HepG2 (cell line): ENCODE results near the gene NAT14. TPM values are rescaled to one million over a fixed set of nuclear protein-coding genes. Genes with fewer than 3 reads are reported as not detected.

Experiments
- HNRNPK ChIP-seq: fragments of 200-400 bp; formaldehyde crosslinking; IDR thresholded peaks from 2 replicates; pipeline ENCODE4 v1.6.1; 2018; ENCODE audit warnings: low read length, low read depth, moderate library complexity, mild to moderate bottlenecking; ENCODE audit not compliant: poor library complexity, severe bottlenecking
- HNRNPL ChIP-seq: fragments of 200-400 bp; formaldehyde crosslinking; IDR thresholded peaks from 2 replicates; pipeline ENCODE4 v1.6.1; 2017; ENCODE audit warnings: mild to moderate bottlenecking, low read depth, low read length
- IKZF4 ChIP-seq: sonication (generic); formaldehyde crosslinking; IDR thresholded peaks from 2 replicates; pipeline ENCODE4 v1.5.1; 2020; ENCODE audit warnings: borderline replicate concordance, mild to moderate bottlenecking, low read depth, missing genetic modification reagents; ENCODE audit errors: not compliant biosample characterization
- JUNB ChIP-seq: sonication (generic); formaldehyde crosslinking; IDR thresholded peaks from 2 replicates; pipeline ENCODE4 v1.8.0; 2022; ENCODE audit warnings: missing genetic modification reagents, mild to moderate bottlenecking, borderline replicate concordance
- MAF1 ChIP-seq: sonication (generic); formaldehyde crosslinking; IDR thresholded peaks from 2 replicates; pipeline ENCODE4 v1.5.0; 2020; ENCODE audit warnings: missing genetic modification reagents, borderline replicate concordance
- MTA3 ChIP-seq: sonication (generic); formaldehyde crosslinking; IDR thresholded peaks from 2 replicates; pipeline ENCODE4 v1.4.0; 2020; ENCODE audit warnings: missing genetic modification reagents
- NCOA5 ChIP-seq: sonication (generic); formaldehyde crosslinking; IDR thresholded peaks from 2 replicates; pipeline ENCODE4 v1.4.0; 2020; ENCODE audit warnings: missing genetic modification reagents
- NPAS2 ChIP-seq: sonication (generic); formaldehyde crosslinking; IDR thresholded peaks from 2 replicates; pipeline ENCODE4 v1.8.0; 2022; ENCODE audit warnings: mild to moderate bottlenecking, missing genetic modification reagents, borderline replicate concordance
- RAD21 ChIP-seq: fragments of 450-650 bp; formaldehyde crosslinking; IDR thresholded peaks from 2 replicates; pipeline ENCODE4 v1.5.0; 2020; ENCODE audit warnings: mild to moderate bottlenecking
- SNAPC2 ChIP-seq: sonication (generic); formaldehyde crosslinking; IDR thresholded peaks from 2 replicates; pipeline ENCODE4 v1.8.1; 2022; ENCODE audit warnings: mild to moderate bottlenecking, missing genetic modification reagents
- SP2 ChIP-seq: sonication (generic); formaldehyde crosslinking; IDR thresholded peaks from 2 replicates; pipeline ENCODE4 v1.5.1; 2020; ENCODE audit warnings: mild to moderate bottlenecking, missing genetic modification reagents
- SP5 ChIP-seq: IDR thresholded peaks from 2 replicates; pipeline ENCODE4 v1.6.1; 2016; ENCODE audit warnings: low read depth, borderline replicate concordance
- ZC3H4 ChIP-seq: sonication (generic); formaldehyde crosslinking; IDR thresholded peaks from 2 replicates; pipeline ENCODE4 v1.4.0; 2020; ENCODE audit warnings: missing genetic modification reagents, borderline replicate concordance
- ZNF746 ChIP-seq: sonication (generic); formaldehyde crosslinking; IDR thresholded peaks from 2 replicates; pipeline ENCODE4 v1.8.0; 2022; ENCODE audit warnings: mild to moderate bottlenecking, missing genetic modification reagents
- ZNF749 ChIP-seq: sonication (generic); formaldehyde crosslinking; IDR thresholded peaks from 2 replicates; pipeline ENCODE4 v1.8.0; 2022; ENCODE audit warnings: mild to moderate bottlenecking, missing genetic modification reagents, moderate library complexity, borderline replicate concordance
- ZNF776 ChIP-seq: sonication (generic); formaldehyde crosslinking; IDR thresholded peaks from 2 replicates; pipeline ENCODE4 v1.4.0; 2020; ENCODE audit warnings: mild to moderate bottlenecking, missing genetic modification reagents
- ZNF878 ChIP-seq: sonication (generic); formaldehyde crosslinking; IDR thresholded peaks from 2 replicates; pipeline ENCODE4 v1.8.1; 2023; ENCODE audit warnings: mild to moderate bottlenecking, missing genetic modification reagents, moderate library complexity
- polyA plus RNA-seq, 8 experiments: library from polyadenylated mRNA; depleted of rRNA in 3 of 8; stranded (reverse) in 7 of 8; unstranded in 1 of 8; fragments of >200 nt; fragmentation: Illumina TruSeq in 4 of 8; extraction: Trizol in 4 of 8; gene quantifications; 2 replicates each; pipeline versions ENCODE4 v1.2.1 to v1.2.3, GENCODE V29; 2011 to 2016; ENCODE audit warnings: low read depth in 4 of 8, missing spikeins in 1 of 8, mixed read lengths in 1 of 8; ENCODE audit not compliant: insufficient read depth in 1 of 8
- total RNA-seq, 5 experiments: library from RNA; depleted of rRNA; stranded (reverse); fragments of >200 nt; fragmentation: Illumina TruSeq; extraction: Trizol; gene quantifications; 2 replicates each; pipeline ENCODE4 v1.2.3, GENCODE V29; 2016; ENCODE audit warnings: low read depth in 1 of 5
- TF ChIP-seq, protein P1 (sequence below): sonication (generic); formaldehyde crosslinking; IDR thresholded peaks from 2 replicates; pipeline ENCODE4 v1.4.0; 2020; ENCODE audit warnings: missing genetic modification reagents, borderline replicate concordance
- TF ChIP-seq, protein P2 (sequence below): sonication (generic); formaldehyde crosslinking; IDR thresholded peaks from 2 replicates; pipeline ENCODE4 v1.8.0; 2022; ENCODE audit warnings: missing genetic modification reagents, mild to moderate bottlenecking, inconsistent platforms, borderline replicate concordance
- TF ChIP-seq, protein P3 (sequence below): sonication (generic); formaldehyde crosslinking; IDR thresholded peaks from 2 replicates; pipeline ENCODE4 v1.5.1; 2020; ENCODE audit warnings: missing genetic modification reagents, mild to moderate bottlenecking, borderline replicate concordance

Gene NAT14
- total and polyA plus RNA-seq, 2 of the 13 experiments (the other 11 are each of a cell fraction or from before 2014, with no cell fraction given): 20.7 to 22.3 TPM

DNA sequence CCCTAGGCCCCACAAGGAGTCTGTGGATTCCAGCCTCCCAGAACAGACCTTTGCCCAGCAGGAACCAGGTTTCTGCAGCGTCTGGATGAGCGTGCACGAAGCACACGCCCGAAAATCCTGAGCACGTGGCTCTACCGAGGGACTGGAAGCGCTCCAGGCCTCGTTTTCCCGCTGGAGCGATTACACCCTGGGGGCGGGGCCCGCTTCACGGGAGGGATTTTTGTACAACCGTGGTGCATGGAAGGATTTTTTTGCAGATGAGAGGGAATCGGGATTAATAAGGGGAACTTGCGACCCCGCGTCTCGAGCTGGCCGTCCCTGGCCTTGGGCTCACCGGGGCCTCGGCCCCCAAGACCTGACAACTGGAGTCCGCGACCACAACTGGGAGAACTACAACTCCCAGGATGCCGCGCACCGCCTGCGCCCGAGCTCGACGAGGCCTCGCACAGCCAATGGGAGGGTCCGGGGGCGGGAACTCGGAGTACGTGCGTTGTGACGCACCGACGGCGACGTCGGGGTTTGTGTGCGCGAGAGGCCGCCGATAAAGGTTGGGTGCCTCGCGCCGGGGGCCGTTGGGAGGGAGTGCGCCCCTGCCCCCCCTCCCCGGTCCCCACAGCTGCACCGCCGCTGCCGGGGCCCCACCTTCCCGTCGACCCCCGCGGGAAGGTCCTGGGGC lies 8.8 kb upstream of the NAT14 start, which contains the start of gene ZNF628 (continued):
- TF ChIP-seq, protein P1, sequence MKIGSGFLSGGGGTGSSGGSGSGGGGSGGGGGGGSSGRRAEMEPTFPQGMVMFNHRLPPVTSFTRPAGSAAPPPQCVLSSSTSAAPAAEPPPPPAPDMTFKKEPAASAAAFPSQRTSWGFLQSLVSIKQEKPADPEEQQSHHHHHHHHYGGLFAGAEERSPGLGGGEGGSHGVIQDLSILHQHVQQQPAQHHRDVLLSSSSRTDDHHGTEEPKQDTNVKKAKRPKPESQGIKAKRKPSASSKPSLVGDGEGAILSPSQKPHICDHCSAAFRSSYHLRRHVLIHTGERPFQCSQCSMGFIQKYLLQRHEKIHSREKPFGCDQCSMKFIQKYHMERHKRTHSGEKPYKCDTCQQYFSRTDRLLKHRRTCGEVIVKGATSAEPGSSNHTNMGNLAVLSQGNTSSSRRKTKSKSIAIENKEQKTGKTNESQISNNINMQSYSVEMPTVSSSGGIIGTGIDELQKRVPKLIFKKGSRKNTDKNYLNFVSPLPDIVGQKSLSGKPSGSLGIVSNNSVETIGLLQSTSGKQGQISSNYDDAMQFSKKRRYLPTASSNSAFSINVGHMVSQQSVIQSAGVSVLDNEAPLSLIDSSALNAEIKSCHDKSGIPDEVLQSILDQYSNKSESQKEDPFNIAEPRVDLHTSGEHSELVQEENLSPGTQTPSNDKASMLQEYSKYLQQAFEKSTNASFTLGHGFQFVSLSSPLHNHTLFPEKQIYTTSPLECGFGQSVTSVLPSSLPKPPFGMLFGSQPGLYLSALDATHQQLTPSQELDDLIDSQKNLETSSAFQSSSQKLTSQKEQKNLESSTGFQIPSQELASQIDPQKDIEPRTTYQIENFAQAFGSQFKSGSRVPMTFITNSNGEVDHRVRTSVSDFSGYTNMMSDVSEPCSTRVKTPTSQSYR (CRISPR knock-in tag): peak; percentile 61; the same call in 1 of the 2 replicates
- TF ChIP-seq MTA3 (CRISPR knock-in tag) (0 out of 2 replicates have a peak, but pooled peaks have one; percentile 43), ZNF878 (no peak), IKZF4 (CRISPR knock-in tag) (peak; percentile 73), SP5 (CRISPR knock-in tag) (peak; percentile 91), HNRNPK (peak; percentile 93), SNAPC2 (CRISPR knock-in tag) (no peak; the same call in 1 of the 2 replicates), MAF1 (no peak), NCOA5 (CRISPR knock-in tag) (no peak), NPAS2 (CRISPR knock-in tag) (no peak), RAD21 (CRISPR knock-in tag) (no peak; the same call in 1 of the 2 replicates), HNRNPL (no peak), ZNF749 (CRISPR knock-in tag) (0 out of 2 replicates have a peak, but pooled peaks have one; percentile 62), JUNB (CRISPR knock-in tag) (no peak), ZNF776 (CRISPR knock-in tag) (peak; percentile 89), ZC3H4 (peak; percentile 32; the same call in 1 of the 2 replicates), ZNF746 (CRISPR knock-in tag) (peak; percentile 72; the same call in 1 of the 2 replicates), SP2 (CRISPR knock-in tag) (peak; percentile 93)
- TF ChIP-seq, protein P2, sequence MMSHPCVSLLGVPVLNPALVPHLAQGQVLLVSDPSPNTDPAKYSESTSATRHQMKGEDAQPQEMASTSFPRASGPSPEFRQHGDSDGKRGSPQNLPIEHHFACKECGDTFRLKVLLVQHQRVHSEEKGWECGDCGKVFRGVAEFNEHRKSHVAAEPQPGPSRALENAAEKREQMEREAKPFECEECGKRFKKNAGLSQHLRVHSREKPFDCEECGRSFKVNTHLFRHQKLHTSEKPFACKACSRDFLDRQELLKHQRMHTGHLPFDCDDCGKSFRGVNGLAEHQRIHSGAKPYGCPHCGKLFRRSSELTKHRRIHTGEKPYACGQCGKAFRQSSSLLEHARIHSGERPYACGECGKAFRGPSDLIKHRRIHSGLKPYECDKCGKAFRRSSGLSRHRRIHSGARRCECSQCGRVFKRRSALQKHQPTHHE (CRISPR knock-in tag): no peak
- TF ChIP-seq, protein P3, sequence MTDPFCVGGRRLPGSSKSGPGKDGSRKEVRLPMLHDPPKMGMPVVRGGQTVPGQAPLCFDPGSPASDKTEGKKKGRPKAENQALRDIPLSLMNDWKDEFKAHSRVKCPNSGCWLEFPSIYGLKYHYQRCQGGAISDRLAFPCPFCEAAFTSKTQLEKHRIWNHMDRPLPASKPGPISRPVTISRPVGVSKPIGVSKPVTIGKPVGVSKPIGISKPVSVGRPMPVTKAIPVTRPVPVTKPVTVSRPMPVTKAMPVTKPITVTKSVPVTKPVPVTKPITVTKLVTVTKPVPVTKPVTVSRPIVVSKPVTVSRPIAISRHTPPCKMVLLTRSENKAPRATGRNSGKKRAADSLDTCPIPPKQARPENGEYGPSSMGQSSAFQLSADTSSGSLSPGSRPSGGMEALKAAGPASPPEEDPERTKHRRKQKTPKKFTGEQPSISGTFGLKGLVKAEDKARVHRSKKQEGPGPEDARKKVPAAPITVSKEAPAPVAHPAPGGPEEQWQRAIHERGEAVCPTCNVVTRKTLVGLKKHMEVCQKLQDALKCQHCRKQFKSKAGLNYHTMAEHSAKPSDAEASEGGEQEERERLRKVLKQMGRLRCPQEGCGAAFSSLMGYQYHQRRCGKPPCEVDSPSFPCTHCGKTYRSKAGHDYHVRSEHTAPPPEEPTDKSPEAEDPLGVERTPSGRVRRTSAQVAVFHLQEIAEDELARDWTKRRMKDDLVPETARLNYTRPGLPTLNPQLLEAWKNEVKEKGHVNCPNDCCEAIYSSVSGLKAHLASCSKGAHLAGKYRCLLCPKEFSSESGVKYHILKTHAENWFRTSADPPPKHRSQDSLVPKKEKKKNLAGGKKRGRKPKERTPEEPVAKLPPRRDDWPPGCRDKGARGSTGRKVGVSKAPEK (CRISPR knock-in tag): no peak
